Measurements from ENCODE around the gene COL17A1.

The COL17A1 gene

GRCh38 chr10:104092749-104093148 is 7.1 kb upstream of the COL17A1 start:
- DNase-seq = no peak

GRCh38 chr10:104090611-104091010 is 4.9 kb upstream of the COL17A1 start:
- no peak for DNase-seq

- no peak for DNase-seq
These were observed 3.9 kb upstream of the COL17A1 start for GRCh38 chr10:104089621-104090020.

DNA sequence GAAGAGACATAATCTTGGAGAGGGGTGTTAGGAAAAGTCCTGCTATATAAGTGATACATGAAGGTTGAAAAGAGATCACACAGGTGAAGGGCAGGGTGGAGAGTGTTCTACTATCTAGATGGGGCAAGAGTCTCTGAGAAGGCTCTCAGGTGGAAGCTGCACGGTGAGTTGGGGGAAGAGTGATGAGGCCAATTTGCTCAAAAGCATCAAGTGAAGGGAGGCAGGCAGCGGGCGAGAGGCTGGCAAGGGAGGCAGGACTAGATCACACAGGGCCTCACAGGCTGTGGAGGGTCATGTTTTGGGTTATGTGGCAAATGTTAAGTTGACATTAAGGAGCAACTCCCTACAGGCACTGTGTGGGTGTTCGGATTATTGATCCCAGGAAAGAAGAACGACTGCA is 2.6 kb upstream of the COL17A1 start:
- DNase-seq = no peak

DNA sequence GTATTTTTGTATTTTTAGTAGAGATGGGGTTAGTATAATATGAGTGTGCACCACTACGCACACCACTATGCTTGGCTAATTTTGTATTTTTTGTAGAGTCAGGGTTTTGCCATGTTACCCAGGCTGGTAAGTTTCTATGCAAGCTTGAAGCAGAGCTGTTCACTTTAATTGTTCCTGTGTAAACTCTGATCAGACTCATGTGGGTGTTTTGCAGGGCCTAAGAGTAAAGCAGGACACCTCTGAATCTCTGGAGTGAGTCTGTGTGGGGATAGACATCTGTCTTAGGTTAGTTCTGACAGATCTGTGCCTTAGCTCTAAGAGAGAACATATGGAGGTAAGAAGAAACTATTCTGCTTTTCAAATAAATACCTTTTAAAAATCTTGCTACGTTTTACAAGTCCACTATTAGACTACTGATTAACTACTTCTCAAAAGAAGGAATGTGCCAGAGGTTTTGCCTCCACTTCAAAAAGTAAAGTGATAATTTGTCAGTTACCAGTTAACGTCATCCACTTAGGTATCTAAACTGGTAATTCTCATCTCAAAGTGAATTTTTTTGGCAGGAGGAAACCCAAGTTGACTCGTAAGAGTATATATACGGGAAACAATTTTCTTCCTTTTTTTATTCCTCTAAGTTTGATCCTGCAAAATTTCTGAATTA is 1.1 kb downstream of the COL17A1 start:
- no peak for DNase-seq

DNA sequence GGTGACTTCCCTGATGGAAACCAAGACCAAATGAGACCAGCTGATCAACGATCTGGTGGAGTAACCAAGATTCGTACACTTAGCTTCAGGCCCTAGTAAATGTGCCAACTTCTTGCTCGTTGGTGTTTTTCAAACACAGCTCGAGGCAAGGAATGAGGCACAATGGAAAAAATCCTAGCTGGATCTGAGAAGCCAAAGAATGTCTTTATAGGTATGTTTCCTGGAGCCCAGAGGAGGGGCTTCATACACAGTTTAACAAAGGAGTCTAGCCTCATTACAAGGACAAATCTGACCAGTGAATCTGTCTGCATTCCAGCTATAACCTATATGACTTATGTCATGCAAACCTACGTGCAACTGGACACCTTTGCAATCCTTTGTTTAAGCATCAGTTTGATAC is 3.7 kb downstream of the COL17A1 start:
- DNase-seq = no peak

DNA sequence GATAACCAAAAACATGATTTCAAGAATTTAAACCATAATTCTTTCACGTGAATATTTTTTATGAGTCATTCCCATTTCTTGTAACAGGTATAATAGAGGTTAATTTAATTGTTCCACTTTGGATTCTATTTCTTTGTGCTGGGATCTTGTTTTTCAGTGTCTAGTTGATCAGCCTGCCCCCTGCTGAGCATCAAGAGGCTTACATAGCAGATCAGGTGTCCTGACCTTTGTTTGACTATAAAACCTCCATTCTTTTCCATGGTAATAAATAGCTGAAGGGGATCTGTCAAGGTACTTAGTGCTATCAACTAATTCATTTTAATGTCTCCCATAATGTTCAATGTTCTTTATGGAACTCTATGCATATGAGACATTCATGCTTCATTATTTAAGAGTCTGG is 4.9 kb downstream of the COL17A1 start:
- DNase-seq = no peak

DNA sequence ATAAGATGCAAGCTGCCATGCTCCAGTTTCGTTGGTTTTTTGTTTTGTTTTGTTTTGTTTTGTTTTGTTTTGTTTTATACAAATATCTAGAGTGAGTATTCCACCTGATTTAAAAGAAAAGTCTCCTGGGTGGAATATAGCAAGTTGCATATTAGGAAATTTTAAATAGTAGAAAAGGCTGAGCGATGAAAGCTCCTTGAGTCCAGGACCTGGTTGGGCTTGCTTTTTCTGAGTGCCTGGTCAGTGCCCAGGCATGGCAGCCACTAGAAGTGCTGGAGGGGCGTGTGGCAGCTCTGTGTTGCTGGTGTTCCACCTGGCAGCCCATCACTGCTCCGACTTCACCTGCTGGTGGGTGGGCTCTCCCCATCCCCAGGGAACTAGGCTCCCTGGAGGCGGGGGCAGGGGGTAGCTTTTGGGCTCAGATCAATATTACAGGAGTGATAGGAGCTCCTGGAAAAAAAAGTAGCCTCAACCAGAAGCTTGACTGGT is 8.0 kb downstream of the COL17A1 start:
- no peak for DNase-seq

DNA sequence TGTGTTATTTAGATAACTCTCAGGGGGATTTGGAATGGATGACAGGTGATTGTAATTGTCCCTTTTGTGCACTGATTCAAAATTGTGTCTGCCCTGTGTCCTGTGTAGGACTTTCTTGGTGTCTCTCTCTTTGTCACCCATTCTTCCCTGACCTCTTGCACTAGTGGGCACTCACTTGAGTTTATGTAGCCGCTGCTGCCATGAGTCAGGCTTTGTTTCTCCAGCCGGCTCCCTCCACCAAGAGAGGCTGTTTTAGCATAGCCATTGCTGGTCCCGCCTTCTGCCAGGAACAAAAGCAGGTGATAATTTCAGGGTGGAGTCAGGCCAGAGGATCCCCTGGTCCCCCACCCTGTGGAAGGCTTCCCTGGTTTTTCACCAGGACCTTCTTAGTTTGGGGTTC is 8.4 kb downstream of the COL17A1 start:
- no peak for DNase-seq

- no peak for DNase-seq
These were observed 8.9 kb downstream of the COL17A1 start for GRCh38 chr10:104076743-104077160.

- no peak for DNase-seq
These were observed 11.2 kb downstream of the COL17A1 start for GRCh38 chr10:104074505-104074904.

DNA sequence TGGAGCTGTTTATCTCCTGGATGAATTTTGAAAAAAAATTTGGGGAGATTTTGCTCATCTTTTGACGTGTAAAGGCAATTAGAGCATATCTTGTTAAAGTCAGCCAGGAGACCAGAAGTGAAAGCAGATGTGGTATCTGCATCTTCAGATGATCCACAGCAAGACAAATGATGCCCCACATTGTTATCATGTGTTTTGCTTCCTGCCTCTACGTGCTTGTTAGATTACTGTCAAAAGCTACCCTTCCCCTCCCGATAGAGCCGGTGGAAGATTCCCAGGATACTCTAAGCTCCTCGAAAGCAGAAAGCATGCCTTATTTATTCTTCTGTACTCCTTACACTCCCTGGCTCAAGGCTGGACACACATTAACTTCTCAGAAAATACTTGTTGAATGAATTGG is 12.9 kb downstream of the COL17A1 start:
- DNase-seq = no peak

- no peak for DNase-seq
These were observed 16.1 kb downstream of the COL17A1 start for GRCh38 chr10:104069613-104070012.

- no peak for DNase-seq
These were observed 18.2 kb downstream of the COL17A1 start for GRCh38 chr10:104067525-104067924.

DNA sequence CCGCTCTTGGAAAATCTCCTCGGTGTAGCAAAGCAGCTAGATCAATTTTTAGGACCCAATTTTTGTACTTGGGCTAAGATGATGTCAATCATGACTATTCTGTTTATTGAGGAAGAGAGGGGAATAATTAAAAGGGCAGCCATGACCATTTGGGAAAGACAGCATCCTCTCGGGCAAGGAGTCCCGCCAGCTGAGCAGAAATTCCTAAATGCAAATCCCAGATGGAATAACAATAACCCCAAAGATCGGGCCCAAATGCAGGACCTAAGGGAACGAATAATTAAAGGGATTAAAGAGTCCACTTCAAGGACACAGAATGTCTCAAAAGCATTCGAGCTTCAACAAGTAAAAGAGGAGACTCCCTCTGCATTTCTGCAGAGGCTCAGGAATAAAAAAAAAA is 18.7 kb downstream of the COL17A1 start:
- no peak for DNase-seq

- no peak for DNase-seq
These were observed 19.9 kb downstream of the COL17A1 start for GRCh38 chr10:104065748-104066147.

DNA sequence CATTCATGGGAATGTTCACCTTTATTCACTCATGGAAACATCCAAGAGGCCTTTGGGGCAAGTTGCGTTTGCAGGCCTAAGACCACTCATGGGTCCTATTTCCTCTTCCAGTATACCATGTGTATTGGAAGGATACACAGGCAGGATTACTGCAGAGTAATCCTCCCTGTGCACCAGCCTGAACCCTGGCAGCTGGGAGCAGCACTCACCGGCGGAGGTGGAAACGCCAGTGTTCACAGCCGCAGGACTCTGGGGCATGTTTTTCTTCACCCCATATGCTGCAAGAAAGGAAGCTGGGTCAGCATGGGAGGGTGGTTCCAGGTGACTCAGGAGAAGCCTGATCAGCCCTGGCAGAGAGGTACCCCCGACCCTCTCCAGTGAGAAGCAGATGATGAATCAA is 24.5 kb downstream of the COL17A1 start:
- DNase-seq = no peak

DNA sequence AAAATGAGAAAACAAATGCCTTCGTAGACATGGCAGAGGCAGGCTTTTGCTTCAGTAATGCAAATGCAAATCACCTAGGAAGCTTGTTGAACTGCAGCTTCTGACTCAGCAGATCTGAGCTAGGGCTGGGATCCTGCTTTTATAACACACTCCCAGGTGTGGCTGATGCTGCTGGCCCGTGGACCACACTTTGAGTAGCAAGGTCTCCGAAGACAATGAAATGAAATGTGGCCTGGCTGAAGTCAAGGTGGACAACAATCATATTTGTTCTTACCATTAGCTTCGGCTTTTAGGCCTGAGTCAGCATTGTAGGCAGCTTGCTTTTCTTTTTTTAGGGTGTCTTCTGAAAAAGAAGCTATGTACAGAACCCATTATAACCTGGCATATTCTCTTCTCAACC is 26.3 kb downstream of the COL17A1 start:
- DNase-seq = no peak

- DNase-seq = no peak
These were observed 28.0 kb downstream of the COL17A1 start for GRCh38 chr10:104057717-104058116.

GRCh38 chr10:104056619-104057273 is 28.9 kb downstream of the COL17A1 start:
- DNase-seq = no peak

DNA sequence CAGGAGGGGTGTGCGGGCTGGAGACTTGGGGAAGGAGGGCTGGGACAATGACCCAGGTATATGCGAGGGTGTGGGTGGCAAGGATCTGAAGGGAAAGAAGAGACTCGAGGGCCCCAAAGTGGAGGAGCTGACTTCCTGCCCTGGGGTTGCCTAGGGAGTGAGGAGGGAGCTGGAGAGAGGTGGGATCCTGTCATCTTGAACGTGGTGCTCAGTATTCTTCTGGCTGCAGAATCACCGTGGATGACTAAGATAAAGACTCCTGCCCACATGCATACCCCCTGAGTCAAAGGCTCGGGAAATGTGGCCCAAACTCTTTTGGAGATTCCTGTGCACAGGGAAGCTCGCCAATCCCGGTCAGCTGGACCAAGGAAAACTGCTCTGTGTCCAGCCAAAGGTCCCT is 31.2 kb downstream of the COL17A1 start:
- DNase-seq = no peak

GRCh38 chr10:104053201-104053600 is 32.5 kb downstream of the COL17A1 start:
- no peak for DNase-seq

DNA sequence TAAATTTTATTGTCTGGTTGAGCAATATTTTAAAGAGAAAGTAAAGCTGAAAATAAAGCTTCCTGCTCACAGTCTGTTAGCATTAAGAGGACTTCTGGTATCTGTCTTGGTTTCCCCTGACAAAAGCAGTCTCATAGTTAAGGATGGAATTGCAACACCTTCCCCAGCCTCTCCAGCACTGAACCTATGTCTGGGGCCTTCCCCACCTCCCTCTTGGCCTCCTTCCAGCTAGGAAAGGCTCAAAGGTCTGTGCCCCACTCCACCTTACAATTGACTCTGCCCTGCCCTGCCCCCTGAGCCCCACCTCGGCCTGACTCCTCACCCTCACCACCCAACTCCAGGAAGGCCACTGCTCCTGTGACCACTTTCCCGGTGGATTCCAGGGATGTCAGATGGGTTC is 33.2 kb downstream of the COL17A1 start:
- no peak for DNase-seq

GRCh38 chr10:104049504-104050250 is 36.0 kb downstream of the COL17A1 start:
- DNase-seq = no peak

Data from NCI-H1694 (cell line).